HG03064 (cell line): ENCODE results near the gene RABEPK.
"Not testable (repeated sequence)": the region's sequence is repeated elsewhere in the genome, so short reads cannot be mapped to it uniquely, and the experiment has no call there.

ENCODE experiments used
- ATAC-seq: cut with Tn5 transposase; IDR thresholded peaks from one replicate; pipeline ENCODE4 v1.9.1; 2021; ENCODE audit warnings: low read depth; ENCODE audit not compliant: unreplicated experiment

The RABEPK gene, protein sequence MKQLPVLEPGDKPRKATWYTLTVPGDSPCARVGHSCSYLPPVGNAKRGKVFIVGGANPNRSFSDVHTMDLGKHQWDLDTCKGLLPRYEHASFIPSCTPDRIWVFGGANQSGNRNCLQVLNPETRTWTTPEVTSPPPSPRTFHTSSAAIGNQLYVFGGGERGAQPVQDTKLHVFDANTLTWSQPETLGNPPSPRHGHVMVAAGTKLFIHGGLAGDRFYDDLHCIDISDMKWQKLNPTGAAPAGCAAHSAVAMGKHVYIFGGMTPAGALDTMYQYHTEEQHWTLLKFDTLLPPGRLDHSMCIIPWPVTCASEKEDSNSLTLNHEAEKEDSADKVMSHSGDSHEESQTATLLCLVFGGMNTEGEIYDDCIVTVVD

DNA sequence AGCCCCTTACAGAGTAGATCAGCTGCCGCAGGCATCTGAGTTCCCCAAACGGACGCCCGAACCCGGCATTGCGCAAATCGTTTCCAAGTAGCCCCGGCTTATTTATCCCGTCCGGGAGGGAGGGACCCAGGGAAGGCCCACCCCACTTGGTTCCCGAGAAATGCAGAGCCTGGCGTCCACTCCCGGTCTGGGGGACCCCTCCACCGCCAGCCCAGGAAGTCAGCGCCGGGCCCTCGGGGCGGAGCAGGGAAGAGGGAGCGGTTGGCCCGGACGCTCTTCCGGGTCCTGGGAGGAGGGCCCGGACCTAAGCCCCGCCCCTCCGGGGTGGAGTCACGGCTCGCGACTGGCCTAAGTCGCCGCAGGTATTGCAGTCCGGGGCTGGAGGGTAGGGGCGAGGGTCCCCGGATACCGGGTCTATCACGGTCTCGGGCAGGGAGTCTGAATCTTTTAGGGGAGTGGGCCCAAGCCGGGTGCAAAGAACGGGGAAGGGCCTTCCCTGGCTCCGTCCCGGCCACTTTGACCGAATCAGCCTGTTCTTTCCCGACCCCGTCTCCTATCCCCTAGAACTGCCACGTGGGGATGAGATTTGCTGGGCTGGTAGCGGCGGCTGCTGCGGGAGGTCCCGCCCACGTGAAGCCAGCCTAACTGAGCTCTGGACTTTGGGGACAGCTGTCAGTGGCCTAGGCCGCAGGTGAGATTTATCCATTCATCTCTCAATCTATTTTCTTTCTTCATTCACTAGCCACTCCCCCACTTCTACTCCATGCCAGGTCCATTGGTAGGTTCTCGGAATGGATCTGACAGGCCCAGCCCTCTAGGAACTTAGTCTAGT, at the start of gene RABEPK:
TSS of gene RABEPK (plus strand) at position 327 of the 832 bp plus-strand sequence. CDS start 2,472 bp downstream, outside the sequence.
- ATAC-seq = peak; percentile 96

DNA sequence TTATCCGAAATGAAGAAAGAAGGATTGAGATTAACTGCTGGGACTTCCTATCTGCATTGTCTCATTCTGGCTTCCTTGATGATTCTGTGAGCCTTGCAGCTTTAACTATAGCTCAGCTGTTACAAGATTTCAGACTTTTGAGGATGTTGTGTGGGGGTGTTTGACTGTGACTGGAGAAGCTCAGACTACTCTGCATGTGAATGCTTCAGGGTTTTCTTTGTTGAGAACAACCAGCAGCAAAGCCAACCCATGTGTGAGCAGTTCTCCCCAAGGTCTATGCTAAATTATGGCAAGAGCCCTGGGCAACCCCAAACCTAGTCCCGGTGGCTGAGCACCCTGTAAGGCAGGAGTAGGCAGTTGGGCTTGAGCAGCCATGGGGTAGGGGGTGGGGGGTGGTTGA, 48.6 kb upstream of the RABEPK start:
- ATAC-seq = no peak

DNA sequence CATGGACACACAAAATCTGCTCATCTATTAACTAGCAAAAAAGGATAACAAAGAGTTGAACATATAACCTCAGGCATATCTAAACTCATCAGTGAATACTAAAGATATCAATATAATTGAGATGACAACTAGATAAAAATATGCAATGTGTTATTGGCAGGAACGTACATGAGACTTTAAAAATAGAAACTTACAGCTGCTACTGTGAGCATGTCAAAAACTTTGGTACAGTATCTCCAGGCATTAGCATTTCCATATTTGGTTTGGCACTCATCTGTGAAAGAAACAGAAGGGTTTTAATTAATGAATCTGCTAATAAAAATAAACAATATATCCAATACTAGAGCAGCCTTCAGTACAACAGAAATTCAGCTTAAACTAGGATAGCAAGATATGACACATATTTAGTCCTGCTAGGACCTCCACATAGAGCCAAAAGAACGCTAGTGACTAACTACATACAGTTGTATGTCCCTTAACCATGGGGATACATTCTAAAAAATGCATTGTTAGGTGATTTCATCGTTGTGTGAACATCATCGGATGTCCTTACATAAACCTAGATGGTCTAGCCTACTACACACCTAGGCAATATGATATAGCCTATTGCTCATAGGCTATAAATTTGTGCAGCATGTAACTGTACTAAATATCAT, 46.5 kb upstream of the RABEPK start:
- ATAC-seq = no peak

DNA sequence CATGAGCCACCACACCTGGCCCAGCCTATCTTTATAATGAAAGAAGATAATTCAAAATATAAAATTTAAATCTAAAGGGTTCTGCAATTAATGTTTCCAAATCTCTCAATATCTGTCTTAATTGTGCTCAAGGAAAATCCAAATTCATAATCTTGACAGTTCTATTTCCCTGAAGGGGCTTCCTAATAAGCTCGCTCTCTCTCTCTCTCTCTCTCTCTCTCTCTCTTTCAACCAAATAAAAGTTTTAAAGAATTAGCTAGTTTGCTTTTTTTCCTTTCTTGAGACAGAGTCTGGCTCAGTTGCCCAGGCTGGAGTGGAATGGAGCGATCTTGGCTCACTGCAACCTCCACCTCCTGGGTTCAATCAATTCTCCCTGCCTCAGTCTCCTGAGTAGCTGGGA, 43.8 kb upstream of the RABEPK start:
- ATAC-seq = no peak

DNA sequence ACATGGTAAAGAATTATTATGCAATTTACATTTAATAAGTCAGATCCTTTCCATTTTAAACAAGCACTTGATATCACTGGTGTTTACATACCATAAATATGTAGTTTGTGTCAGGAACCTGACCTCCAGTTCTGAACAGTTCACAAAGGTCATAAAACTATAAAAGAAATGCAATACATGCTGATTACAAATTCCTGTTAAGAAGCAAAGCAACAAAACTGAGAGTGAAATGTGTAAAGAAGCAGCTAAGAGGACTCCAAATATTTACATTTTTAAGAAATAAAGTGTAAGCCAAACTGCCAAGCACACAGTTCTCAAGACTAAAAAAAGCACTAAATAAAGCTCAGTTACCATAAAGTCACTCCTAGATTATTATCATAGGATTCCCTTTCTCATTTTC, 39.6 kb upstream of the RABEPK start:
- no peak for ATAC-seq

DNA sequence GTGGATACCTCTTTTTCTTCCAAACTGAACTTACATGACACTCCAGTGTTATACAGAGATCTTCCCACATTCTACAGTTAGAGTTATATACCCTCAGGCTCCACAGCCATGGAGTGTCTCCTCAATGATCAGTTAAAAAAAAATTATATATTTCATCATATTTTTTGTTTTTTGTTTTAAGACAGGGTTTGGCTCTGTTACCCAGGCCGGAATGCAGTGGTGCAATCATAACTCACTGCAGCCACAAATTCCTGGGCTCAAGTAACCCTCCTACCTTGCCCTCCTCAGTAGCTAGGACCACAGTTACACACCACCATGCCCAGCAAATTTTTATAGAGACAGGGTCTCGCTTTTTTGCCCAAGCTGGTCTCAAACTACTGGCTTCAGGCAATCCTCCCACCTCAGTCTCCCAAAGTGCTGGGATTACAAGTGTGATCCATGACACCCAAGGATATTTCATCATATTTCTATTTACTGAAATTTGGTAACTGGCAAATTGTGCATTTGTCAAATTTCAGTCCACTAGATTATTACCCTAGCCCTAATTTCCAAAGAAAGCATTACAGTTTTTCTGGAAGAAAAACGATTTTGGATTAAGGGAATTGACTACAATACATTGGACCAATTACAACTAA, 38.9 kb upstream of the RABEPK start:
- ATAC-seq = no peak

DNA sequence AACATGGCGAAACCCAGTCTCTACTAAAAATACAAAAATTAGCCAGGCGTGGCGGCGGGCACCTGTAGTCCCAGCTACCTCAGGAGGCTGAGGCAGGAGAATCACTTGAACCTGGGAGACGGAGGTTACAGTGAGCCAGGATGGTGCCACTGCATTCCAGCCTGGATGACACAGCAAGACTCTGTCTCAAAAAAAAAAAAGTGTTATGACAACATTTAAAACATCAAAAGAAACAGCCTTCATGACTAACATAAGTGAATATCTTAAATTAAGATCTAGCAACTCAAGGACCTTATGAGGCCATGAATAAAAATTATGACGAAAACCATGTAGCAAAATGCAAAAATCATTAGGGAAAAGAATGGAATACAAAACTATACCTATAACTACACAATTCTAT, 37.5 kb upstream of the RABEPK start:
- ATAC-seq = not testable (repeated sequence)

DNA sequence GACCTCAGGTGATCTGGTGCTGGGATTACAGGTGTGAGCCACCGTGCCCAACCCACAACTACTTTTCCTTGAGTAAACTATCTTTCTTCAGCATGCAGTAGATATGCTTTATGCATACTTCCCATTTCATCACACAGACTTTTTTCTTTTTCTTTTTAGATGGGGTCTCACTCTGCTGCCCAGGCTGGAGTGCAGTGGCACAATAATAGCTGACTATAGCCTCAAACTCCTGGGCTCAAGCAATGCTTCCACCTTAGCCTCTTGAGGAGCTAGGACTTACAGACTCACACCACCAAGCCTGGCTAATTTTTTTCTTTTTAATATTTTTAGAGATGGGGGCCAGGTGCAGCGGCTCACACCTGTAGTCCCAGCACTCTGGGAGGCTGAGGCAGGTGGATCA, 33.6 kb upstream of the RABEPK start:
- no peak for ATAC-seq

DNA sequence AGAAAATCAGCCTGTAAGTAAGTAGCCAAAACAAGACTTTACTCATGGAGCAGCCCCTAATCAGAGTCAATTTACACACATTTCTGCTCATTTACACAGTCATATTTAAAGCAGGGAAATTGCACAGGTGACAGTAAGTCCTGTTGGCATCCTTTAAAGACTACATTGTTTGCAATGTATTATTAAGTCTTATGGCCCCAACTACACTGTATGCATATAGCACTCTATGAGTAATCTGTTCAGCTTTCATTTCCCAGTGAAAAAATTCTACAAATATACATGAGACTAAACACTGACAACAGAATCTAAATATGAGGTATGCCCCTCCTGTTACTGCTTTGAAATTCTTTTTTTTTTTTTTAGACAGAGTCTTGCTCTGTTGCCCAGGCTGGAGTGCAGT, 30.4 kb upstream of the RABEPK start:
- no peak for ATAC-seq

DNA sequence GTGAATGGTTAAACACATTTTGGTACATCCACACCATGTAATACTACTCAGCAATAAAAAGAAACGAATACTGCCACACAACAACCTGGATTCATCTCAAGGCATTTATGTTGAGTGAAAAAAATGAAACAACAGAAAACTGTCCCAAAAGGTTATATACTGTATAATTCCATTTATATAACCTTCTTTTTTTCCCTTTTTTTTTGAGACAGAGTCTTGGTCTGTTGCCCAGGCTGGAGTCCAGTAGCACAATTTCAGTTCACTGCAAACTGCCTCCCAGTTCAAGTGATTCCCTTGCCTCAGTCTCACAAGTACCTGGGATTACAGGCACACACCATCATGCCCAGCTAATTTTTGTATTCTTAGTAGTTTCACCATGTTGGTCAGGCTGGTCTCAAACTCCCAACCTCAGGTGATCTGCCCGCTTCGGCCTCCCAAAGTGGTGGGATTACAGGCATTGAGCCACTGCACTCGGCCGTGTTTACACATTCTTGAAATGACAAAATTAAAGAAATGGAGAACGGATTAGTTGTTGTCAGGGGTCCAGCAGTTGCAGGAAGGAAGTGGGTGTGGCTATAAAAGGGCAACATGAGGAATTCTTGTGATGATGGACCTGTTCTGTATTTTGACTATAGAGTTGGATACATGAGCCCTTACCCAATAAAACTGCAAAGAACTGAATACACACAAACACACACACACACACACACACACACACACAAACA, 28.1 kb upstream of the RABEPK start:
- ATAC-seq = no peak

DNA sequence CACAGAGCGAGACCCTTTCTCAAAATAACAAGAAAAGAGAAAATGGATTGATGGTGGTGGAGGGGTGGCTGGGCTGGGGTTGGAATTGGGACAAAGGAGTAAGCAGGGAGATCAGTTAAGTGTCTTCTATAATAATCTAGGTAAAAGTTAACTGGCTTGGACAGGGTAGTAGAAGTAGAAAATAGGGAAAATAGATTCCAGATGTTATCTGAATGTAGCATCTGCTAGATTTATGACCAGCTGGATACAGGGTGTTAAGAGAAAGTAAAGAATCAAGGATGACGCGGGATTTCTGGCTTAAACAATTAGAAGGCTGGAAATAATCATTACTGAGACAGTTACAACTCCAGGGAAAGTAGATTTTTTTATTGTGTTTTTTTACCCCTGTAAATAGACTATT, 23.7 kb upstream of the RABEPK start:
- no peak for ATAC-seq

DNA sequence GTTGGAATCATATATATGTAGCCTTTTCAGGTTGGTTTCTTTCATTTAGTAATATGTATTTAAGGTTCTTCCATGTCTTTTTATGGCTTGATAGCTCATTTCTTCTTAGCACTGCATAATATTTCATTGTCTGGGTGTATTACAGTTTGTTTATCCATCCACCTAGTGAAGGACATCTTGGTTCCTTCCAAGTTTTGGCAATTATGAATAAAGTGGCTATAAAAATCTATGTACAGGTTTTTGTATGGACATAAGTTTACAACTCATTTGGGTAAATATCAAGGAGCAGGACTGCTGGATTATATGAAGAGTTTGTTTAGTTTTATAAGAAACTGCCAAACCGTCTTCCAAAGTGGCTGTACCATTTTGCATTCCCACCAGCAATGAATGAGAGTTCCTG, 22.5 kb upstream of the RABEPK start:
- no peak for ATAC-seq

DNA sequence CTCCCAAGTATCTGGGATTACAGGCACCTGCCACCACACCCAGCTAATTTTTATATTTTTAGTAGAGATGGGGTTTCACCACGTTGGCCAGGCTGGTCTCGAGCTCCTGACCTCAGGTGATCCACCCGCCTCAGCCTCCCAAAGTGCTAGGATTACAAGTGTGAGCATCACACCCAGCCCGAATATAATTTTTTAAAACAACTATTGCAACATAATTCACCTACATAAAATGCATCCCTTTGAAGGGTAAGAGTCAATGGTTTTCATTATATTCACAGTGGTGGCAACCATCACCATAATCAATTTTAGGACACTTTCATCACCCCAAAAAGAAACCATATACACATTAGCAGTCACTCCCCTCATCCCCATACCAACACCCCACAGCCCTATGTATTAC, 20.6 kb upstream of the RABEPK start:
- not testable (repeated sequence) for ATAC-seq

DNA sequence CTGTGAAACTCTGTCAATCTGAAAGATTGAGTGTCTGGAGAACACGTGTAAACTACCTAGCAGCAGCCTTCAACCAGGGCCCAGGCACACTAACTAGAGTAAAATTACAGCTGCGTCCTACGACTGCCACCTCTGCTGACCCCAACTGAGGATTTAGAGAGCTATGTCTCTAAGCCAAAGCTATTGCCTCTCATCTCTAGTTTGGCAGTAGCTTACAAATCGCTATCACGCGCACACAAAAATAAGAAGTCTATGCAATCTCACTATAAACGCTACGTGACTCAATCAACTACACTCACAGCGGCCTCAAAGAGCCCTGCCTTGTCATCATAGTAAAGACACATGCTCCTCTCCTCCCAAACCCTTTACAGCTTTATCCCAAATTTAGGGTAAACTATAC, 19.5 kb upstream of the RABEPK start:
- ATAC-seq = no peak

DNA sequence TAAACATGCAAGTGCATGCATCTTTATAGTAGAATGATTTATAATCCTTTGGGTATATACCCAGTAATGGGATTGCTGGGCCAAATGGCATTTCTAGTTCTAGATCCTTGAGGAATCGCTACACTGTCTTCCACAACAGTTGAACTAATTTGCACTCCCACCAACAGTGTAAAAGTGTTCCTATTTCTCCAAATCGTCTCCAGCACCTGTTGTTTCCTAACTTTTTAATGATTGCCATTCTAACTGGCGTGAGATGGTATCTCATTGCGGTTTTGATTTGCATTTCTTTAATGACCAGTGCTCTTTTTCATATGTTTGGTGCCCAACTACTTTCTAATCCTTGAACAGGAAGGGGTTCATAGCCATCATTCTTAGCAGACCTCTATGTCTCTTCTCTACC, 18.6 kb upstream of the RABEPK start:
- ATAC-seq = not testable (repeated sequence)

DNA sequence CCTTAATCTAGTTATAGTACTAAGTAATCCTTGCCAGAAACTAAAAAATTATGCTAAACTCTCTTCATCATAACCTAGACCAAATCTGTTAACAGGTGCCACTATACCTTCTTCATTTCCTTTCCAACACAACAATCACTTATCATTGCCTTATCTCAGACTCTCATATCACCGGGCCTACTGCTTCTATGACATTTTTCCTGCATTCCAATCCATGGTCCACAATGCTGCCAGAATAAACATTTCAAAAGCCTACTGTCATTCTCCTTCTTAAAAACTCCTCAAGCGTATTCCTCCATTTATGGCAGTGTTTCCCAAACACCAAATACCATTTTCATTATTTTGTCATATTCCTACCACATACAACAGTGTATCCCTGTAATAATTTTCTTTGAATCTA, 17.3 kb upstream of the RABEPK start:
- ATAC-seq = no peak

DNA sequence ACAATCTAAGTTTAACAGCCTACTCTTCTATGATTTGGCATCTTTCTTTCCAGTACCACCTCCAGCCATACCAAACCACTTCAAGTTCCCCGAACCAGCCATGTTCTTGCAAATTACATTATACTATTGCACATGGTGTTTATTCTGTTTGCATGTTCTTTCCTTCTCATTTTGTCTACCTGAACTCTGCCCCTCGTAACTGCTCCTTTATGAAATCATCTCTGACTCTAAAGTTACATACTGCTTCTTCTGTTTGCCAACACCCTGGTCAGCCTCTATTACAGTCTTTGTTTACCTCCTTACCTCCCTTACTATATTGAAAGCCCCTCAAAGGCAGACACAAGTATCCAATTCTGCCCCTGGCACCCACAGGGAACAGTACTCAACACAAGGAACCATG, 16.8 kb upstream of the RABEPK start:
- ATAC-seq = no peak

DNA sequence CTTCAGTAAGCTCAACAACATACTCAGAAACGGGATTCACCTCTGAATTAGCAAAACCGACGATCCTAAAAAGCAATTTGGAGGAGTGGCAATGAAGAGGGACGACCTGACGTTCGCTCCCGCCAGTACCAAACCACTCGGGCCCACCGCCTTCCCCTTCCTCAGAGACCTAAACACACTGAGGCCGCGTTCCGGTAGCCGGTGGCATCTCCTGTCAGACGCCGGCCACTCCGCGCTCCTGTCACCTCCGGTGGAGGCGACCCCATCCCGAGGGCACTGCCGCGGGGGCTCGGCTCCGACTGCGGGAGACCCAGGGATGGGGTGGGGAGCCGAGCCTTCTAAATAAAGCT, 11.4 kb upstream of the RABEPK start:
- peak; percentile 20 for ATAC-seq

DNA sequence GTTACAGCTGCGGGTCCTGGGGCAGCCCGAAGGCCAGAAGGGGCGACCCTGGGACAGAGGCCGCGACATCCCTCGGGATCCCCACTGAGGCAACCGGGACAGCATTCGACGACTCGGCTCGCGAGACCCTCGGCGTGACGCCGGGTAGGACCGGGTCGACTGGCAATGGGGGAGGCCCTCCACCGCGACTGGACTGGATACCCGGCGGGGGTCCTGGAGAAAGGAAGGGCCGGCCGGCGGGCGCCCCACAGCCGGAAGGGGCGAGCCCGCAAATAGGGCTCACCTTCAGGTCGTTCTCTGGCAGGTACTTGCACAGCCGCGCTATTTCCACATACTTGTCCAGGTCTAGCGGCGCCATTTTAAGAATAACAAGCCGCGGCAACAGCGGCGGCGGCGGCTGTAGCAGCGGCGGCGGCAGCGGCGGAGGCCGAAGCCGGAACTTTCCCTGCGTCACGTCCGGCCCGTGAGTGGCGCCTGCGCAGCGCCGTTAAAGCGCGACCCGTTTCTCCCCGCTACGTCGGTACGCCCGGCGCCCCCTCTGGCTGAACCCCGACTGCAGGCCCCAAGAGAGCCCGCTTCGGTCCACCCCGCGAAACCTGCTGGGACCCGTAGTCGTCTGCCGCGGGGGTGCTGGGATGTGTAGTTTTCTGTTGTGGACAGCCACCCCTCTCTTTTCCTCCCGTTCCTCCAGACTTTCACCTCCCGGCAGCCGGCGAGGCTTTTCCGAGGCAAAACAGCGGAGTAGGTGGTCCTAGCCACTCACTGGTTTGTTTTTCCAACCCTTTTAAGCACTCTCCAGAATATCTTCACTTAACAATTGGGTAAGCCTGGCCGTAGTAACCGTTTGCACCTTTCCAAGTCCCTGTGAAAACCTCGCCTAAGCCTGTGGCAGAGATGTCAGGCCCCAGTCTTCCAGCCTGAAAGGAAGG, 10.7 kb upstream of the RABEPK start, which contains the start of gene PPP6C:
TSS of gene PPP6C (minus strand) at position 443 of the 929 bp plus-strand sequence. CDS start at position 358, 85 bp downstream.
- peak; percentile 92 for ATAC-seq
